Measurements from ENCODE around the gene DERL2.

- TF ChIP-seq ESRRG (CRISPR knock-in tag; IDR thresholded peaks at IDR 0.05): no peak
- no peak for TF ChIP-seq TCF4 (CRISPR knock-in tag; IDR thresholded peaks at IDR 0.05; ENCODE audit: borderline replicate concordance)
- no peak for TF ChIP-seq GLIS3 (CRISPR knock-in tag; IDR thresholded peaks at IDR 0.05)
- no peak for TF ChIP-seq ZNF70 (CRISPR knock-in tag; IDR thresholded peaks at IDR 0.05)
- TF ChIP-seq POU6F1 (CRISPR knock-in tag; IDR thresholded peaks at IDR 0.05; ENCODE audit: borderline replicate concordance, low read depth): no peak
- TF ChIP-seq PATZ1 (CRISPR knock-in tag; IDR thresholded peaks at IDR 0.05; ENCODE audit: borderline replicate concordance): no peak
- no peak for TF ChIP-seq ZFP30 (CRISPR knock-in tag; IDR thresholded peaks at IDR 0.05)
- no peak for TF ChIP-seq PPARA (CRISPR knock-in tag; IDR thresholded peaks at IDR 0.05; ENCODE audit: borderline replicate concordance)
- no peak for TF ChIP-seq ZC3H10 (CRISPR knock-in tag; IDR thresholded peaks at IDR 0.05)
- TF ChIP-seq CSRNP3 (CRISPR knock-in tag; IDR thresholded peaks at IDR 0.05): no peak
- TF ChIP-seq ARNTL (CRISPR knock-in tag; IDR thresholded peaks at IDR 0.05; ENCODE audit: borderline replicate concordance, low read depth): no peak
- no peak for TF ChIP-seq ZFP3 (CRISPR knock-in tag; IDR thresholded peaks at IDR 0.05)
- TF ChIP-seq RARB (CRISPR knock-in tag; IDR thresholded peaks at IDR 0.05): no peak
Measured at GRCh38 chr17:5446786-5447185, 39.2 kb downstream of the DERL2 start.

Data from SK-N-SH treated with all-trans-retinoic acid at 6 μM for 48 hours (cell line).